Body of pancreas (tissue), 4 donors: ENCODE results near the gene SAC3D1. TPM values are rescaled to one million over a fixed set of nuclear protein-coding genes. Genes with fewer than 3 reads are reported as not detected.

ENCODE experiments used
- ATAC-seq: fragments of 150-250 bp; one replicate; pipeline ENCODE4 v1.9.1; 2016
- DNase-seq, 4 donors: peaks; one replicate each; pipeline ENCODE4 v3.0.0-alpha.2; 2019
- H3K27ac ChIP-seq, 4 donors: fragments of 200-600 bp; sonication (generic); 1 replicate in 3 of 4; 2 replicates in 1 of 4; pipeline versions ENCODE4 v1.5.1 to v1.6.1; 2016 to 2019; ENCODE audit warnings: mild to moderate bottlenecking in 1 of 4, mixed read lengths in 1 of 4, moderate library complexity in 1 of 4
- H3K27me3 ChIP-seq, 2 donors: fragments of 200-600 bp; sonication (generic); one replicate each; pipeline ENCODE4 v1.6.0; 2016; ENCODE audit warnings: mild to moderate bottlenecking in 1 of 2
- H3K36me3 ChIP-seq, 2 donors: fragments of 200-600 bp; sonication (generic); replicated peaks in 1 of 2; 2 replicates each; pipeline ENCODE4 v1.5.1; 2016; ENCODE audit warnings: low read depth in 2 of 2; ENCODE audit not compliant: insufficient read depth in 1 of 2
- H3K4me1 ChIP-seq: fragments of 200-600 bp; sonication (generic); one replicate; pipeline ENCODE4 v1.6.0; 2016
- H3K4me3 ChIP-seq, 2 donors: fragments of 200-600 bp; sonication (generic); 1 replicate in 1 of 2; 2 replicates in 1 of 2; pipeline ENCODE4 v1.5.1; 2016 to 2019
- H3K9me3 ChIP-seq, 3 donors: fragments of 200-600 bp; sonication (generic); 1 replicate in 2 of 3; 2 replicates in 1 of 3; pipeline ENCODE4 v1.5.1; 2016
- POLR2A ChIP-seq, 3 donors: fragments of 450-650 bp; IDR thresholded peaks; one replicate each; pipeline ENCODE4 v1.6.1; 2016; ENCODE audit warnings: antibody characterized with exemption in 3 of 3, mild to moderate bottlenecking in 2 of 3
- WGBS, 2 donors: methylation state at CpG; one replicate each; pipeline ENCODE4 v1.1.5; 2017; 5-methylcytosine and 5-hydroxymethylcytosine counted together
- intact Hi-C: fragments of 100-400 bp; cut with DNase I; formaldehyde crosslinking; loops from one replicate; pipeline ENCODE4 v1.15.1; 2023
- total RNA-seq, 2 donors: library from RNA; depleted of rRNA; stranded (reverse); fragments of >200 nt; gene quantifications; one replicate each; pipeline ENCODE4 v1.1.0, GENCODE V29; 2016
- TF ChIP-seq, protein P1 (sequence below), 7 experiments: fragments of 450-650 bp in 4 of 7; fragments of 200-600 bp in 3 of 7; sonication (generic) in 3 of 7; IDR thresholded peaks; one replicate each; pipeline ENCODE4 v1.5.1; 2016 to 2019; ENCODE audit warnings: antibody characterized with exemption in 7 of 7

Gene SAC3D1
- total RNA-seq, 2 donors from 2014 or later = 5.4 to 30.3 TPM

DNA sequence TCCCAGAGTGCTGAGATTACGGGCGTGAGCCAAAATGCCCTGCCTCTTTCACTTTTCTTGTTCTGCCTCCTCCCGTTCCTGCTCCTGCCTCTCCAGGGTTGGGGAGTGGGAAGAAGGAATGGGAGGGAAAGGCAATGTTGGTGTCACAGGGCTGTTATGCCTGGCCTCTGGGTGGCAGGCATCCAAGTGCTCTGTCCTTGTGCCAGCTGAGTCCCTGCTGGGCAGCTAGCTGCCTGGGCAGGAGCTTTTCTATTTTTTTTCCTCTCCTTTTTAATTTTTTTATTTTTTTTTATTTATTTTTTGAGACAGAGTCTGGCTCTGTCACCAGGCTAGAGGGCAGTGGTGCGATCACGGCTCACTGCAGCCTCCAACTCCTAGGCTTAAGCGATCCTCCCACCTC is 4.1 kb upstream of the SAC3D1 start:
- peak; percentile 75 to 91 (median 80) for DNase-seq
- H3K27ac ChIP-seq = peak overlapping the region in 2 of 4 donors; percentile 18 to 21
- WGBS, 2 donors = 31 to 34% methylated on average over 6 of the region's 6 CpGs
- H3K9me3 ChIP-seq = no peaks in the 10 kb centered on the region
- no peak for ATAC-seq
- no peak overlapping the region for H3K4me3 ChIP-seq
- H3K36me3 ChIP-seq = peaks cover 4 to 6% of the 10 kb centered on the region in 2 donors
- no peak for TF ChIP-seq POLR2A (IDR thresholded peaks at IDR 0.05)
- TF ChIP-seq, protein P1, sequence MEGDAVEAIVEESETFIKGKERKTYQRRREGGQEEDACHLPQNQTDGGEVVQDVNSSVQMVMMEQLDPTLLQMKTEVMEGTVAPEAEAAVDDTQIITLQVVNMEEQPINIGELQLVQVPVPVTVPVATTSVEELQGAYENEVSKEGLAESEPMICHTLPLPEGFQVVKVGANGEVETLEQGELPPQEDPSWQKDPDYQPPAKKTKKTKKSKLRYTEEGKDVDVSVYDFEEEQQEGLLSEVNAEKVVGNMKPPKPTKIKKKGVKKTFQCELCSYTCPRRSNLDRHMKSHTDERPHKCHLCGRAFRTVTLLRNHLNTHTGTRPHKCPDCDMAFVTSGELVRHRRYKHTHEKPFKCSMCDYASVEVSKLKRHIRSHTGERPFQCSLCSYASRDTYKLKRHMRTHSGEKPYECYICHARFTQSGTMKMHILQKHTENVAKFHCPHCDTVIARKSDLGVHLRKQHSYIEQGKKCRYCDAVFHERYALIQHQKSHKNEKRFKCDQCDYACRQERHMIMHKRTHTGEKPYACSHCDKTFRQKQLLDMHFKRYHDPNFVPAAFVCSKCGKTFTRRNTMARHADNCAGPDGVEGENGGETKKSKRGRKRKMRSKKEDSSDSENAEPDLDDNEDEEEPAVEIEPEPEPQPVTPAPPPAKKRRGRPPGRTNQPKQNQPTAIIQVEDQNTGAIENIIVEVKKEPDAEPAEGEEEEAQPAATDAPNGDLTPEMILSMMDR (IDR thresholded peaks at IDR 0.05) = no peak
- no peaks in the 10 kb centered on the region for H3K27me3 ChIP-seq
- intact Hi-C loops = no loop called here
- H3K4me1 ChIP-seq = peaks cover 16% of the 10 kb centered on the region

DNA sequence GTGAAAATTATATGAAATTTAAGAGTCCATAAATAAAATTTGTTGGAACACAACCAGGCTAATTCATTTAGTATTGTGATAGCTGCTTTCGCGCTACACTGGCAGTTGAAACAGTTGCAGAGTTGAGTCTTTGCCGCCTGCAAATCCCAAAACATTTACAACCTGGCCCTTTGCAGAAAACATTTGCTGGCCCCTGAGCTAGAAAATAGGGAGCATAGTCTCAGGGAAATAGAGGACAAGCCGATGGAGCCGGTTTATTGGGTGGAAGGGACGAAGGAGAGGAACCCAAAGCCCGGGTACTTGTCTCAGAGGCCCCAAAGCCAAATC is 527 bp upstream of the SAC3D1 start:
- peaks cover 27% of the 10 kb centered on the region for H3K4me1 ChIP-seq
- no peak for DNase-seq
- no peaks in the 10 kb centered on the region for H3K9me3 ChIP-seq
- TF ChIP-seq POLR2A (IDR thresholded peaks at IDR 0.05) = no peak
- WGBS, 2 donors = 6 to 7% methylated on average over 7 of the region's 7 CpGs
- peak overlapping the region in 3 of 4 donors; percentile 85 to 96 (median 93) for H3K27ac ChIP-seq
- intact Hi-C loops = no loop called here
- no peaks in the 10 kb centered on the region for H3K27me3 ChIP-seq
- no peak for ATAC-seq
- peak overlapping the region; percentile 60 to 84 for H3K4me3 ChIP-seq
- peaks cover 0 to 2% of the 10 kb centered on the region in 2 donors for H3K36me3 ChIP-seq

DNA sequence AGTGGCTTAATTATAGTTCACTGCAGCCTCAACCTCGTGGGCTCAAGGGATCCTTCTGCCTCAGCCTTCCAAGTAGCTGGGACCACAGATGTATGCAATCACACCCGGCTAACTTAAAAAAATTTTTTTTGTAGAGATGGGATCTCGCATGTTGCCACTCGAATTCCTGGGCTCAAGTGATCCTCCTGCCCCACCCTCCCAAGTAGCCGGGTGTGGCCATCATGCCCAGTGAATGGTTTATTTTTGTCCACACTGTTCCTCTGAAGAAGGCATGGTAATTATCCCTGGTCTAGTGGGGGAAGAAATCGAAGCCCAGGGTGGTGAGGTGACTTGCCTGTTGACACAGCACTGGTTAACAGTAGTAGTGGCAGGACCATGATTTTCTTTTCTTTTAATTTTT is 1.9 kb downstream of the SAC3D1 start:
- no peaks in the 10 kb centered on the region for H3K36me3 ChIP-seq
- DNase-seq = no peak
- H3K27ac ChIP-seq = no peak overlapping the region
- WGBS, 2 donors = 86 to 92% methylated on average over 6 of the region's 6 CpGs
- H3K4me1 ChIP-seq = peaks cover 23% of the 10 kb centered on the region
- H3K4me3 ChIP-seq = no peak overlapping the region
- H3K9me3 ChIP-seq = no peaks in the 10 kb centered on the region
- TF ChIP-seq POLR2A (IDR thresholded peaks at IDR 0.05) = no peak
- TF ChIP-seq, protein P1 (IDR thresholded peaks at IDR 0.05) = no peak
- no peak for ATAC-seq
- intact Hi-C loops = no loop called here
- no peaks in the 10 kb centered on the region for H3K27me3 ChIP-seq

DNA sequence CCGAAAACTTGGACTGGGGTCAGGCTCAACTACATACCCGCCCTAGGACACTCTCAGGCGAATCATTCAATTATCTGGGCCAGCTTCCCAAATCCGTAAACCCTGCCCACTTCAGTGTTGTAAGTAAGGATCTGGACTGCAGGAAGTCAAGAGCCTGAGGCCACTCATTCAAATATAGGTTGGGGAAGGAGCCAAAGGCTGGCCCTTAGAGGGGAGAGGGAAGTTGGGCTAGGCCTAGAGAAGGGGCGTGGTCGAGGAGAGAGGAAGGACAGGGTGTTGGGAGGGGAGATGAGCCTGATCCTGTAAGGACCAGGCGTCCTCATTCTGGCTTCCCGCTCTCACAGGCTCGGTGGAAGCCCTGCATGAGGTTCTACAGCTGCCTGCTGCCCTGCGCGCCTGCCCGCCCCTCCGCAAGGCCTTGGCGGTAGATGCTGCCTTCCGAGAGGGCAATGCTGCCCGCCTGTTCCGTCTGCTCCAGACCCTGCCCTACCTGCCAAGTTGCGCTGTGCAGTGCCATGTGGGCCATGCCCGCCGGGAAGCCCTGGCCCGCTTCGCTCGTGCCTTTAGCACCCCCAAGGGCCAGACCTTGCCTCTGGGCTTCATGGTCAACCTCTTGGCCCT is 3.0 kb downstream of the SAC3D1 start:
- Histone ChIP-seq H3K4me3 (no peak overlapping the region), H3K9me3 (no peaks in the 10 kb centered on the region), H3K4me1 (peaks cover 23% of the 10 kb centered on the region), H3K36me3 (no peaks in the 10 kb centered on the region), H3K27ac (no peak overlapping the region), H3K27me3 (no peaks in the 10 kb centered on the region)
- ATAC-seq (no peak), DNase-seq (peak in 1 of 4 donors; percentile 64)
- 80 to 90% methylated on average over 23 of the region's 23 CpGs for WGBS, 2 donors
- intact Hi-C loops = no loop called here
- TF ChIP-seq, protein P1 (IDR thresholded peaks at IDR 0.05) = no peak
- no peak for TF ChIP-seq POLR2A (IDR thresholded peaks at IDR 0.05)

DNA sequence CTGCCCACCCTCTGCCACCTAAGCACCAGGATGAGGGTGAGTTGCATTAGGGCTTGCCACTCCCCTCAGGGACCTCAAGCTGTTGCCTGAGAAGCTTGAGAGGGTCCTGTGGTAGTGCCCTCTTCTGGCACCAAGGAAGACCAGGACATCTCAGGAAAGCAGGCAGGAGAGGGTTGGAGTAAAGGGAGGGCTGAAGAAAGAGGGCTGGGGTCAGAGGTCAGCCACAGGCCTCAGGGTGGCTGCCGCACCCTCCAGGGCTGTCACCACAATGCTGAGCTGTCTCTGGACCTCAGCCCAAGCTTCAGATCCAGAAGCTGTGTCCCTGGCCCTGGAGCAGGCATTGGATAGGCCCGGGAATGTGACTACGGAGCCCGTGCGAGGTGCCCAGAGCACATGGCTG is 4.1 kb downstream of the SAC3D1 start:
- Histone ChIP-seq H3K27ac (no peak overlapping the region), H3K27me3 (no peaks in the 10 kb centered on the region), H3K36me3 (no peaks in the 10 kb centered on the region), H3K4me3 (no peak overlapping the region), H3K9me3 (no peaks in the 10 kb centered on the region), H3K4me1 (peaks cover 21% of the 10 kb centered on the region)
- no peak for DNase-seq
- no peak for TF ChIP-seq POLR2A (IDR thresholded peaks at IDR 0.05)
- TF ChIP-seq, protein P1 (IDR thresholded peaks at IDR 0.05) = no peak
- intact Hi-C loops = no loop called here
- WGBS, 2 donors = 83 to 98% methylated on average over 1 to 4 of the region's 5 CpGs
- no peak for ATAC-seq
